HepG2 (cell line): ENCODE measurements around the gene RNF13. TPM values are rescaled to one million over a fixed set of nuclear protein-coding genes. Genes with fewer than 3 reads are reported as not detected.
A peak's percentile ranks its signal among the peaks of the same experiment; 100 is the strongest.

Experiments used
- ATAC-seq: fragments of 200-7000 bp; cut with Tn5 transposase; 3 replicates; pipeline ENCODE4 v1.9.1; 2020; ENCODE audit warnings: mild to moderate bottlenecking, moderate library complexity
- BruUV-seq: library from RNA; stranded (reverse); fragments of 400-500 nt; replicated peaks from 2 replicates; lab custom pipeline; 2021; lab: Mats Ljungman, UMichigan
- CTCF ChIA-PET: fragments of 300-600 bp; formaldehyde crosslinking; extraction: SDS; loops from one replicate; lab custom pipeline; 2021; ENCODE audit warnings: low total read pairs, inconsistent platforms, low intra/inter-chr PET ratio; lab: Yijun Ruan, JAX
- POLR2A ChIA-PET: fragments of 350-600 bp; sonication (Branson Sonifier 250); formaldehyde crosslinking; loops from one replicate; lab custom pipeline; 2020; ENCODE audit warnings: antibody characterized with exemption, inconsistent platforms; lab: Yijun Ruan, JAX
- DNase-seq: peaks from one replicate; pipeline ENCODE4 v3.0.0-alpha.2; 2015; ENCODE audit warnings: low spot score
- FAIRE-seq: peaks from 3 replicates; lab custom pipeline; 2011; peaks lifted over from hg19 to GRCh38; lab: Jason Lieb, UNC
- H2AFZ ChIP-seq: one replicate; pipeline ENCODE4 v1.6.1; 2011; ENCODE audit warnings: low read length, inconsistent platforms
- H3K27ac ChIP-seq: fragments of 300-600 bp; 3 replicates; pipeline ENCODE4 v1.8.0; 2011; ENCODE audit warnings: mixed run types, mild to moderate bottlenecking, mixed read lengths, low read length, inconsistent platforms; ENCODE audit not compliant: insufficient read depth; ENCODE audit errors: extremely low read length
- H3K27me3 ChIP-seq, 2 experiments: fragments of 200-600 bp in 1 of 2; 2 replicates in 1 of 2; 3 replicates in 1 of 2; pipeline versions ENCODE4 v1.6.0 to v1.8.0; 2011; ENCODE audit warnings: low read length in 2 of 2, mild to moderate bottlenecking in 2 of 2, moderate library complexity in 2 of 2, inconsistent platforms in 1 of 2; ENCODE audit not compliant: insufficient read depth in 2 of 2, control insufficient read depth in 1 of 2
- H3K36me3 ChIP-seq, 2 experiments: fragments of 200-600 bp in 1 of 2; replicated peaks in 1 of 2; 2 replicates in 1 of 2; 3 replicates in 1 of 2; pipeline versions ENCODE4 v1.5.1 to v1.8.0; 2011; ENCODE audit warnings: low read length in 2 of 2, inconsistent platforms in 1 of 2; ENCODE audit not compliant: insufficient read depth in 2 of 2, control insufficient read depth in 1 of 2
- H3K4me1 ChIP-seq: 2 replicates; pipeline ENCODE4 v1.5.1; 2012; ENCODE audit warnings: low read length, inconsistent platforms; ENCODE audit not compliant: insufficient read depth
- H3K4me2 ChIP-seq: 2 replicates; pipeline ENCODE4 v1.6.0; 2011; ENCODE audit warnings: low read depth, low read length, inconsistent platforms
- H3K4me3 ChIP-seq, 3 experiments: fragments of 200-600 bp in 1 of 3; sonication (generic), shearing (Covaris generic) in 1 of 3; replicated peaks in 1 of 3; 2 replicates each; pipeline ENCODE4 v1.5.1; 2011 to 2016; ENCODE audit warnings: low read length in 3 of 3, inconsistent platforms in 2 of 3, low read depth in 2 of 3, mild to moderate bottlenecking in 2 of 3, control low read depth in 1 of 3, mixed read lengths in 1 of 3; ENCODE audit not compliant: insufficient read depth in 1 of 3
- H3K79me2 ChIP-seq: one replicate; pipeline ENCODE4 v1.6.1; 2011; ENCODE audit warnings: low read length, inconsistent platforms; ENCODE audit not compliant: insufficient read depth
- H3K9ac ChIP-seq: 2 replicates; pipeline ENCODE4 v1.6.0; 2011; ENCODE audit warnings: mild to moderate bottlenecking, low read depth, low read length, inconsistent platforms; ENCODE audit not compliant: insufficient read depth
- H3K9me3 ChIP-seq: 2 replicates; pipeline ENCODE4 v1.5.1; 2012; ENCODE audit warnings: mild to moderate bottlenecking, low read length
- H4K20me1 ChIP-seq: 2 replicates; pipeline ENCODE4 v1.6.0; 2011; ENCODE audit warnings: inconsistent platforms, mild to moderate bottlenecking, low read length, moderate library complexity; ENCODE audit not compliant: insufficient read depth
- E2F5 ChIP-seq: sonication (generic); formaldehyde crosslinking; conservative IDR thresholded peaks from 2 replicates; pipeline ENCODE4 v1.4.0; 2020; ENCODE audit warnings: missing genetic modification reagents
- ZBTB7A ChIP-seq: sonication (generic); formaldehyde crosslinking; IDR thresholded peaks from 2 replicates; pipeline ENCODE4 v1.8.0; 2022; ENCODE audit warnings: mild to moderate bottlenecking, missing genetic modification reagents
- WGBS: methylation state at CpG from one replicate; pipeline ENCODE4 v1.1.6; 2017; ENCODE audit warnings: low lambda C conversion rate; 5-methylcytosine and 5-hydroxymethylcytosine counted together
- in situ Hi-C: cut with HindIII; loops from 2 replicates; pipeline ENCODE4 v1.10.0; 2017; ENCODE audit warnings: low pct_unique_long_range_greater_than_20kb; ENCODE audit not compliant: extremely low pct_ligation_motif_present
- intact Hi-C: fragments of 100-400 bp; cut with micrococcal nuclease; formaldehyde crosslinking; loops from one replicate; pipeline ENCODE4 v1.10.0; 2022; ENCODE audit not compliant: unreplicated experiment
- polyA plus RNA-seq, 8 experiments: library from polyadenylated mRNA; depleted of rRNA in 3 of 8; stranded (reverse) in 7 of 8; unstranded in 1 of 8; fragments of >200 nt; fragmentation: Illumina TruSeq in 4 of 8; extraction: Trizol in 4 of 8; gene quantifications; 2 replicates each; pipeline versions ENCODE4 v1.2.1 to v1.2.3, GENCODE V29; 2011 to 2016; ENCODE audit warnings: low read depth in 4 of 8, missing spikeins in 1 of 8, mixed read lengths in 1 of 8; ENCODE audit not compliant: insufficient read depth in 1 of 8
- total RNA-seq, 5 experiments: library from RNA; depleted of rRNA; stranded (reverse); fragments of >200 nt; fragmentation: Illumina TruSeq; extraction: Trizol; gene quantifications; 2 replicates each; pipeline ENCODE4 v1.2.3, GENCODE V29; 2016; ENCODE audit warnings: low read depth in 1 of 5
- TF ChIP-seq, protein P1 (sequence below): sonication (generic); formaldehyde crosslinking; IDR thresholded peaks from 2 replicates; pipeline ENCODE4 v1.4.0; 2020; ENCODE audit warnings: mild to moderate bottlenecking, missing genetic modification reagents
- TF ChIP-seq, protein P2 (sequence below): sonication (generic); formaldehyde crosslinking; IDR thresholded peaks from 2 replicates; pipeline ENCODE4 v1.4.0; 2020; ENCODE audit warnings: missing genetic modification reagents, mild to moderate bottlenecking, borderline replicate concordance

The RNF13 gene
- total and polyA plus RNA-seq, 2 of the 13 experiments (the other 11 are each of a cell fraction or from before 2014, with no cell fraction given) = 39.8 to 46.0 TPM

DNA sequence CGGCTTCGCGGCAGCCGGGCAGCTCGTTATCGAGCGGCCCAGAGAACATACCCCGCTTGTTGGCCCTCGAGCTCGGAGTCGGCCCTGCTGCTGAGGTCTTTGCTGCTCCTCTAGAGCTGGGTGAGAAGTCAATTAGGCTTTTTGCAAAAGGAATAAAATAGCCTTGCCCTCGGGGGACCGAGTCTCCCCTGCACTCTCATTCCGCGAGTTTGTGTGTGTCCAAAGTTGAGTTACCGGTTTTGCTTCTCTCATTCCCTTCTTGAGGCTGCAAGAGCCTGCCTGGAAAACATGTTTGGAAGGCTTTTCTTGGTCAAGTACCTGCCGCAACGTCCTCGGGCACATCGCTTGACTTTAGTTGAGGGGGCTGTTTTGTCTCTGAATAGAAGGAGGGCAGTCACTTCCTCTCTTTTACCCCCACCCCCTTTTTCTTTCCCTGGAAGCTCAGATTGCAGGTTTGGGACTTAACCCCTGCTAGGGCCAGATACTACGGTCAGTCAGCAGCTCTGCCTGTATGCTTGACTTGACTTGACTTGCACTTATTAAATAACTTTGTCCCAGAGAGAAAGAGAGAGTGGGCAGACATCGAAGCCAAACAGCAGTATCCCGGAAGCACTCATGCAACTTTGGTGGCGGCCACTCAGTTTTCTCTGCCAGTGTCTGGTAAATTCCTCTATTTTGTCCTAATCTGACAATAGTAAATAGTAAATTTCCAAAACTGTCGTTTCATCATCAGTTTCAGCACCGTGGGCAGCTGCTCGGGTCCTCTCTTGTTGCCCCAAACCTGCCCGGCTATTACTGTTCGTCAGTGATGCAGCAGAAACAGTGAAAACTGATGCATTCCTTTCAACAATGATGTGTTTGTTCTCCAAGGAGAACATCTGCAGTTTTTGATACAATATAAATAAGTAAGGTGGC is 609 bp downstream of the RNF13 start (continued):
- TF ChIP-seq, protein P1, sequence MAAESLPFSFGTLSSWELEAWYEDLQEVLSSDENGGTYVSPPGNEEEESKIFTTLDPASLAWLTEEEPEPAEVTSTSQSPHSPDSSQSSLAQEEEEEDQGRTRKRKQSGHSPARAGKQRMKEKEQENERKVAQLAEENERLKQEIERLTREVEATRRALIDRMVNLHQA (CRISPR knock-in tag) = no peak
- TF ChIP-seq, all 625 proteins: peak for 71

DNA sequence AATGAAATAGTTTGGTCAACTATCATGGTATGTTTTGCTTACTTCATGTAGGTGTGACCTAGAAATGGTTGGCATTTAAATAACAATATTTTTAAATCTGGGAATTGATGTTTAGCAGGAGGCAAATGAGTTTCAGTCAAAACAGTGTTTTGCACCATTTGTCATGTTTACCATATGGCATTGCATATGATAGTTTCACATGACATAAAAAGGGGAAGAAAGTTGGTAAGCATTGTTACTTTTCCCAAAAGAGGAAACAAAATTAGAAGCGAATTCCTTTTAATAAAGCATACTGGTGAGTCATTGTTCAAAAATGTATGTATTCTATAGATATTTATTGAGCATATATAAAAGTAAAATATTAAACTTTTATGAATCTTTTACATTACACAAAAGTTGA is 2.3 kb downstream of the RNF13 start:
- Histone ChIP-seq H3K9me3 (no peaks in the 10 kb centered on the region), H3K27ac (no peak overlapping the region), H3K36me3 (no peaks in the 10 kb centered on the region), H3K4me3 (peak overlapping the region in 2 of 3 experiments; percentile 86 to 93; a peak in 2 of 6 replicates), H3K4me1 (peaks cover 52% of the 10 kb centered on the region), H2AFZ (no peak overlapping the region), H3K27me3 (no peaks in the 10 kb centered on the region; a peak in 1 of 5 replicates), H3K79me2 (peaks cover 72% of the 10 kb centered on the region), H3K4me2 (peak overlapping the region; percentile 98), H4K20me1 (peaks cover 37% of the 10 kb centered on the region), H3K9ac (no peak overlapping the region)
- TF ChIP-seq, protein P2, sequence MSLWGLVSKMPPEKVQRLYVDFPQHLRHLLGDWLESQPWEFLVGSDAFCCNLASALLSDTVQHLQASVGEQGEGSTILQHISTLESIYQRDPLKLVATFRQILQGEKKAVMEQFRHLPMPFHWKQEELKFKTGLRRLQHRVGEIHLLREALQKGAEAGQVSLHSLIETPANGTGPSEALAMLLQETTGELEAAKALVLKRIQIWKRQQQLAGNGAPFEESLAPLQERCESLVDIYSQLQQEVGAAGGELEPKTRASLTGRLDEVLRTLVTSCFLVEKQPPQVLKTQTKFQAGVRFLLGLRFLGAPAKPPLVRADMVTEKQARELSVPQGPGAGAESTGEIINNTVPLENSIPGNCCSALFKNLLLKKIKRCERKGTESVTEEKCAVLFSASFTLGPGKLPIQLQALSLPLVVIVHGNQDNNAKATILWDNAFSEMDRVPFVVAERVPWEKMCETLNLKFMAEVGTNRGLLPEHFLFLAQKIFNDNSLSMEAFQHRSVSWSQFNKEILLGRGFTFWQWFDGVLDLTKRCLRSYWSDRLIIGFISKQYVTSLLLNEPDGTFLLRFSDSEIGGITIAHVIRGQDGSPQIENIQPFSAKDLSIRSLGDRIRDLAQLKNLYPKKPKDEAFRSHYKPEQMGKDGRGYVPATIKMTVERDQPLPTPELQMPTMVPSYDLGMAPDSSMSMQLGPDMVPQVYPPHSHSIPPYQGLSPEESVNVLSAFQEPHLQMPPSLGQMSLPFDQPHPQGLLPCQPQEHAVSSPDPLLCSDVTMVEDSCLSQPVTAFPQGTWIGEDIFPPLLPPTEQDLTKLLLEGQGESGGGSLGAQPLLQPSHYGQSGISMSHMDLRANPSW = no peak
- no peak for TF ChIP-seq ZBTB7A
- TF ChIP-seq E2F5 = no peak
- FAIRE-seq (no peak), DNase-seq (no peak), ATAC-seq (no peak)
- CTCF ChIA-PET = no interaction called here
- WGBS = 91% methylated on average over 1 of the region's 1 CpG
- BruUV-seq = no TSS peak
- intact Hi-C loops = loop anchor here (2.0 kb wide), 1 partner anchor 27 kb away; no protein-coding TSS in a partner anchor
- POLR2A ChIA-PET = no interaction called here
- in situ Hi-C loops = no loop called here
